DMS153 (cell line): ENCODE data around the gene LZIC.
A peak's percentile ranks its signal among the peaks of the same experiment; 100 is the strongest.
"Not testable (repeated sequence)": the region's sequence is repeated elsewhere in the genome, so short reads cannot be mapped to it uniquely, and the experiment has no call there.

Experiments used
- DNase-seq: peaks from one replicate; lab custom pipeline; 2025; lab: John Stamatoyannopoulos, UW

Gene LZIC

GRCh38 chr1:9942939-9943788, at the start of gene LZIC, which contains the start of gene NMNAT1:
TSS of gene LZIC (minus strand) at chr1:9943391. CDS start at chr1:9936619, 6,772 bp downstream.
TSS of gene NMNAT1 (plus strand) at chr1:9943475. CDS start at chr1:9972074, 28,599 bp downstream.
- peak; percentile 85 for DNase-seq

- no peak for DNase-seq
These were observed 49.7 kb upstream of the LZIC start for GRCh38 chr1:9992910-9993309.

GRCh38 chr1:9990944-9991343, 47.8 kb upstream of the LZIC start:
- DNase-seq, result no peak

- DNase-seq, result no peak
These were observed 46.6 kb upstream of the LZIC start for GRCh38 chr1:9989773-9990172.

GRCh38 chr1:9985001-9985400, 41.8 kb upstream of the LZIC start:
- no peak for DNase-seq

- no peak for DNase-seq
These were observed 41.1 kb upstream of the LZIC start for GRCh38 chr1:9984253-9984652.

GRCh38 chr1:9960706-9961562, 17.7 kb upstream of the LZIC start:
- peak; percentile 81 for DNase-seq

- no peak for DNase-seq
These were observed 16.8 kb upstream of the LZIC start for GRCh38 chr1:9960011-9960410.

- DNase-seq, result no peak
These were observed 14.5 kb upstream of the LZIC start for GRCh38 chr1:9957726-9958125.

GRCh38 chr1:9946315-9946714, 3.1 kb upstream of the LZIC start:
- DNase-seq, result no peak

- DNase-seq, result peak; percentile 26
These were observed 722 bp downstream of the LZIC start for GRCh38 chr1:9942399-9942938.

- DNase-seq, result peak; percentile 44
These were observed 13.5 kb downstream of the LZIC start for GRCh38 chr1:9929431-9930385.

GRCh38 chr1:9927259-9927658, 15.9 kb downstream of the LZIC start:
- DNase-seq, result no peak

- DNase-seq, result no peak
These were observed 20.8 kb downstream of the LZIC start for GRCh38 chr1:9922342-9922741.

GRCh38 chr1:9920606-9921005, 22.6 kb downstream of the LZIC start:
- DNase-seq, result no peak

GRCh38 chr1:9917901-9918300, 25.3 kb downstream of the LZIC start:
- no peak for DNase-seq

- not testable (repeated sequence) for DNase-seq
These were observed 25.7 kb downstream of the LZIC start for GRCh38 chr1:9917495-9917894.

- no peak for DNase-seq
These were observed 26.7 kb downstream of the LZIC start for GRCh38 chr1:9916452-9916851.

GRCh38 chr1:9914610-9914937, 28.6 kb downstream of the LZIC start:
- no peak for DNase-seq

- DNase-seq, result no peak
These were observed 30.8 kb downstream of the LZIC start for GRCh38 chr1:9912264-9912936.
